ENCODE measurements around the gene DHRSX.

DHRSX gene

DNA sequence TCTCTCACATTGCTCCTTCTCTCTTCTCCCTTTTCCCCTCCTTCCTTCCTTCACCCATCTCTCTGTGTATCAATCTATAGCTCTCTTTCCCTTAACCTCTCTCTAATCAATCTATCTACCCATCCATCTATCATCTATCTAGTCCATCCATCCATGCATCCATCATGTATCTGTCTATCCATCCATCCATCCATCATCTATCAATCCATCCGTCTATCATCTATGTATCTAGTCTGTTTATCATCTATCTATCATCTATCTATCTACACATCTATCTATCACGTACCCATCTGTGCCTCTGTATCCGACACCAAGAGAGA, 307.5 kb downstream of the DHRSX start:
- no peak for DNase-seq (ENCODE audit: low spot score)

DNA sequence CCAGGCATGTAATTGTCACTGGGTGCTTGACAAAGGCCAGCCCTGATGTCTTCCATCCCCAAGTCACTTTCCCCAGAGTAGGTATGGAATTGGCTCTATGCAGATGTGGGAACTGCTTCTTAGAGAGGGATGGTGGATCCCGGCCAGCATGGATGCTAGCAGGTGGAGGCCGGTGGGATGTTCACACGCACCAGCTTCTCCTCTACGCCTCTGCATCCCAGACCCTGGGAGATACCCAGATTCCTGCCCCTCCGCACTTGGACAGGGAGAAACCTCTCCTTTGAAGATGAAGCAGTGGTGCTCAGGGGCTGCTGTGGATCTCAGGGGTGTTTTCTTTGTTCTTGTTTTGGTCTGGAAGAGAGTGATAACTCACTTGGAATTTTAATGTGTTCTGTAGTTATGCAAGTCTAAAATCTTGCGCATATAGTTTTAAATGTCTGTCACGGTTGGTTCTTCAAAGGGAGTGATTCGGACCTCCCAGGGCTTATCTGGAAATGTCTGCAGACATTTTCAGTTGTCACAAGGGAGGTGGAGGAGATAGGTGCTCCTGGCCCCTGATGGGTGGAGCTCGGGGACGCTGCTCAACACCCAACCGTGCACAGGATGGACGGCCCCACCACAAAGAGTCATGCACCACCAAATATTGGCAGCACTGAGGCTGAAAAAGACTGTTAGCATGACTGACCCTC, 308.0 kb downstream of the DHRSX start:
- DNase-seq (ENCODE audit: low spot score) = no peak

DNA sequence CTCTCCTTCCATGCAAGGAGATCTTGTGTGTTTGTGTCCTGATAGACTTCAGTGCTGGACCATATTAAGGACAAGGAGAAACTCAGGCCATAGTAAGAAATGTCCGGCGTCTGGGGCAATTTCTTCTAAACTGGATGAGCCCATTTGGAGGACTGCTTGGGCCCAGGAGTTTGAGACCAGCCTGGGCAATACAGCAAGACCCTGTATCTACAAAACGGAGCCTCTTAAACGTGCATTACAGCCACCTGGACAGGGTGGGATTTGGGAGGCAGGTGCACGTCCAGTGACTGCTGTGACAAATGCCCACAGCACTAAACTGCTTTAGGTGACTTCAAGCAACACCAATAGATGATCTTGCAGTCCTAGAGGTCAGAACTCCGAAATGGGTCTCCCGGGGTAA, 311.9 kb downstream of the DHRSX start:
- no peak for DNase-seq (ENCODE audit: low spot score)

DNA sequence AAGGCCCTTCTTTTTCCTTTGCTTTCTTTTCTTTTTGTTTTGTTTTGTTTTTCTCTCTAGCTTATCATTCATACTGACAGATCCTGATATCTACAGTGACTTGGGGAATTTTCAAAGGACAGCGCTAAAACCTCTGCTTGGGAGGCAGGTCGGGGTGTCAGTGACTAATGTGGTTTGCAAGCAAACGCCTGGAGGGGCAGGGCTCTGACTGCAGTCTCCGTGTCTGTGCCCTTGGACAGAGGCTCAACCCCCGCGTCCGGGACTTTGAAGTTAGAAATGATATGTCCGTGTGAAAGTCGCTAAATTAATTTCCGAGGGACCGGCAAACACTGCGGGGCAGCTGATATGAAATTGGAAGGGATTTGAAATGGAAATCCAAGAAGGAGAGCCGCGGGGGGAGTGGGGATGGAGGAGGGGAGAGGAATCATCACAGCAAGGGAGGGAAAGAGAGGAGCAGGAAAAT, 312.4 kb downstream of the DHRSX start:
- no peak for DNase-seq (ENCODE audit: low spot score)

DNA sequence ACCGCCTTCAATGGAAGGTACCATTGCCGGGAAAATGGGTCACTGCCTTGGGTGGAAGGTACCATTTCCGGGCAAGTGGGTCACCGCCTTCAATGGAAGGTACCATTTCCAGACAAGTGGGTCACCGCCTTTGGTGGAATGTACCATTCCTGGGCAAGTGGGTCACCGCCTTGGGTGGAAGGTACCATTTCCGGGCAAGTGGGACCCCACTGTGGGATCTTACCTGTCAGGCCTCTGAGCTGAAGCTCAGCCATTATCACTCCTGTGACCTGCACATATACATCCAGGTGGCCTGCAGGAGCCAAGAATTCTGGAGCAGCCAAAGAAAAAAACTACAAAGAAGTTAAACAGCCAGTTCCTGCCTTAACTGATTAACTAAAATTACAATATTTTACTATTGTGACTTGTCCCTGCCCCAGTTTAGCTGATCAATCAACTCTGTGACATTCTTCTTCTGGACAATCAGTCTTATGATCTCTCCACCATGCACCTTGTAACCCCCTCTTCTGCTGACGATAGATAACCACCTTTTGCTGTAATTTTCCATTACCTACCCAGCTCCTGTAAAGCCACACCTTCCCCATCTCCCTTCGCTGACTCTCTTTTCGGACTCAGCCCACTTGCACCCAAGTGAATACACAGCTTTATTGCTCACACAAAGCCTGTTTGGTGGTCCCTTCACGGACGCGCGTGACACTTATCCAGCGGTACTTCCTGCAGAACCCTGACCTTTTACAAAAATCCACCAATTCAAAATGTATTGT, 313.2 kb downstream of the DHRSX start:
- no peak for DNase-seq (ENCODE audit: low spot score)

DNA sequence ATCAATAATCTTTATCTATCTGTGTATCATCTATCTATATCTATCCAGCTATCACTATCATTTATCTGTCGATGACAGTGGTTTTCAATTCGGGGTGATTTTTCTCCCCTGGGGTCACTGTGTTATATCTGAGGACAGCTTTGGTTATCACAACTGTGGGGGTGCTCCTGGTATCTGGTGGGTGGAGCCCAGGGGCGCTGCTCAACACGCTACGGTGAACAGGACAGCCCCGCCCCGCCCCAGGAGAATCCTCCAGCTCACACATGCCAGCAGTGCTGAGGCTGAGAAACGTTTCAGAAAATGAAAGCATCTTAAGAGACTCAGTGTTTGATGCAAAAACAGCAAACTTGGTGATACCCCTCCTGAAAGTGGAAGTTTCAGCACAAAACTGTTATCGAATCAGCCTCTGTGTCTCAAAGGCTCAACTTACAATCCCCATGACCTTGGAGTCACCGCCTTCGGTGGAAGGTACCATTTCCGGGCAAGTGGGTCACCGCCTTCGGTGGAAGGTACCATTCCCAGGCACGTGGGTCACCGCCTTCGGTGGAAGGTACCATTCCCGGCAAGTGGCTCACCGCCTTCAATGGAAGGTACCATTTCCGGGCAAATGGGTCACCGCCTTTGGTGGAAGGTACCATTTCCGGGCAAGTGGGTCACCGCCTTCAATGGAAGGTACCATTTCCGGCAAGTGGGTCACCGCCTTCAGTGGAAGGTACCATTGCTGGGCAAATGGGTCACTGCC, 315.3 kb downstream of the DHRSX start:
- no peak for DNase-seq (ENCODE audit: low spot score)

DNA sequence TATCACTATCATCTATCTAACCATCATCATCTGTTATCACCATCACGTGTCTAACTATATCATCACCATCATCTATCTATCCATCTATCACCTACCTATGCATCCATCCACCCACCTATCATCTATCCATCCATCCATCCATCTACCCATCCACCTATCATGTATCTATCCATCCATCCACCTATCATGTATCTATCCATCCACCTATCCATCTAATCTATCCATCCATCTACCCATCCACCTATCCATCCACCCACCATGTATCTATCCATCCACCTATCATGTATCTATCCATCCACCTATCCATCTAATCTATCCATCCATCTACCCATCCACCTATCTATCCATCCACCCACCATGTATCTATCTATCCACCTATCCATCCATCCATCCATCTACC, 316.7 kb downstream of the DHRSX start:
- DNase-seq (ENCODE audit: low spot score) = no peak

DNA sequence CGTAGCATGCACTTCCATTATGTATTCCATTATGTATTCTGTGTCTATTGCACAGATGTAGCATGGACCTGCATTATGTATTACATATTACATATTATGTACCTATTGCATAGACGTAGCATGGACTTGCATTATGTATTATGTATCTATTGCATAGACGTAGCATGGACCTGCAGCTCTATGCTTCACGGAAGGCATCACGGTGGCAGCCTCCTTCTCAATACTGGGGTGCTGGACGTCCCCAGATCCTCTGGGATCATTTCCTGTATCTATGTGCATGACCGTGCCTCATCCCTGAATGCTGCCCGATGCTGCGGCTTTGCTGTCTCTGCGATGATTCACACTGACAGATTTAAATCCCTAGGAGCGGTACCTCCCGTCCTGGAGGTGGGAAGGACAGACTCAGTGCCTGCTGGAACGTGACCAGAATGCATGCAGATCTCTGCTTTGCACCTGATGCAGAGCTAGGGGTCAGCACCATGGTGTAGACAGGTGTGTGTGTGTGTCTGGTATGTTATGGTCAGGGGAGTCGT, 317.5 kb downstream of the DHRSX start:
- no peak for DNase-seq (ENCODE audit: low spot score)

DNA sequence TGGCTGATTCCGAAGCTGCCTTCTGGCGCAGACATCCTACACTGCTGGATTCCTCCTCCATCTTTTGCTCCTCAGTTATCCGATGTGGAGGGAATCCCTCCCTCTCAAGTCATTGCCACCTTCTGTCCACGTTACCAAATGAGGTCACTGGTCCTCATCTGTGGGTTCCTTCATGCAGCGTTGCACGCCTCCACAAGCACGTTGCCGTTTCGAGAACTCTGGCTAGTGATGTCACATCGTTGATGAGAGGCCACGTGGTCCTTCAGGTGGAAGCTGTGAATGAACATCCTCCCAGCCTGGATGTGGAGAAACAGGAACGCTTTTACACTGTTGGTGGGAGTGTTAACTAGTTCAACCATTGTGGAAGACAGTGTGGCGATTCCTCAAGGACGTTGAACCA, 323.2 kb downstream of the DHRSX start:
- no peak for DNase-seq (ENCODE audit: low spot score)

DNA sequence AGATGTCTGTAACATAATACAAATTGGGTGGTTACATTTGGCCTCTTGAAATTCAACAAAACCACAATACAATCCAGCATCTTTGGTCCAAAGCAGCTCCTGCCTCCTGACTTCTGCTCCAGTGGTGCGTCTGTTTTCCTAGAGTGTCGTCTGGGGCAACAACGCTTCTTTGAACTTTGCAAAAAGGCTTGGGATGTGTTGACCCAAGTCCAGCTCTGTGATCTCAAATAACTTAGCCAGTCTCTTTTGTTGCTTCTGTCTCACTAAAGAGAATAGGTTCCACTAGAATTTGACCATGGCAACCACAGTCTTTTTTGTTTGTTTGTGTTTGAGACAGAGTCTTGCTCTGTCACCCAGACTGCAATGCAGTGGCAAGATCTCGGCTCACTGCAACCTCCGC, 324.0 kb downstream of the DHRSX start:
- DNase-seq (ENCODE audit: low spot score) = no peak

DNA sequence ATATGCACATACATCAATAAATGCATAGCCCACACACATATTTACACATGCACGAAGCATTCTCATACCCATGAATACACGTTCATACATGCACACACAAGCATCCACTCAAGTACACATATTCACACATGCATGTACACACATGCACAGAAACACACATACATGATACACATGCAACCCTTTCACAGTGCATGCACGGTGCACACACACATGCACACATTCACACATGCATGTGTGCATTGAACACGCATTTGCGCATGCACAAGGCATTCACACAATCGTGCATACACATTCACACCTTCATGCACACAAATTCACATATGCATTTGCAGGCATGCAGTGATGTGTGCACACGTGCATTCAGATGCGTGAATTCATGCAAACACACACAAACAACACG, 324.5 kb downstream of the DHRSX start:
- DNase-seq (ENCODE audit: low spot score) = no peak

DNA sequence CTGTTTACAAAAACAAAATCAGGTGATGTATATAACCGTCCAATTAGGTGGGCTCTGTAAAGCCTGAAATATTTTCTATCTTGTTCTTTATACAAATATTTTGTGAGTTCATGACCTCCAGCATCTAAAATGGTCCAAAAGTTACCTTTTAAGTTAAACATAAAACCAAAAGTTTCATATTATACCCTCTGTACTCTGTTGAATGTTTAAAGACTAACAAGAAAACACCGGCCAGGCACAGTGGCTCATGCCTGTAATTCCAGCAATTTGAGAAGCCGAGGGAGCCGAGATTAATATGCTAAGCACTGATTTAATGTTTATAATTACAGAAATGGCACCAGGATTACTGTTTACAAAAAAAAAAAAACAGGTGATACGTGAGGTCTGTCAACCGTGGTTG, 328.4 kb downstream of the DHRSX start:
- DNase-seq (ENCODE audit: low spot score) = no peak
